Thyroid gland (tissue), 4 donors: ENCODE data around the gene KRIT1.

ENCODE experiments used
- POLR2A ChIP-seq, 2 donors: fragments of 450-650 bp; IDR thresholded peaks; one replicate each; pipeline ENCODE4 v1.6.1; 2017; ENCODE audit warnings: antibody characterized with exemption in 2 of 2, mild to moderate bottlenecking in 2 of 2, moderate library complexity in 1 of 2
- TF ChIP-seq, protein P1 (sequence below), 6 experiments: fragments of 200-600 bp in 3 of 6; fragments of 450-650 bp in 3 of 6; sonication (generic) in 3 of 6; IDR thresholded peaks; one replicate each; pipeline ENCODE4 v1.5.1; 2016 to 2019; ENCODE audit warnings: antibody characterized with exemption in 6 of 6, mild to moderate bottlenecking in 2 of 6, inconsistent platforms in 1 of 6, moderate library complexity in 1 of 6

DNA sequence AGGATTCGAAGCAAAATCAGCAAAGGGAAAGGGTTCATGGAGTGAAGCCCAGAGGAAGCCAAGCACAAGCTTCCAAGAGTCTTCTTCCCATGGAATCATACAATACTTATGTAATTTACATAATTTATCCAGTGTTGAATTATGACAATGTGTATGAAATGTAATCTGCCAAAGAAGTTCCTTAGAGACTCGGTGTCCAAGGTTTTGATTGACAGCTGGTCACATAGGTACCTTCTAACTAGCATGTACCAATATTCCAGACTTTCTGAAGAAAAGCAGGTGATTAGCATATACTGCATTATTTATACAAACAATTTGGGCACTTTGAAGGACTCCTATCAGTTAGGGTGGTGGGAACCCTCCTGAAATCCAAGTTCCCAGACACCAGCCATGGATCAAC is 35.3 kb upstream of the KRIT1 start:
- TF ChIP-seq, protein P1, sequence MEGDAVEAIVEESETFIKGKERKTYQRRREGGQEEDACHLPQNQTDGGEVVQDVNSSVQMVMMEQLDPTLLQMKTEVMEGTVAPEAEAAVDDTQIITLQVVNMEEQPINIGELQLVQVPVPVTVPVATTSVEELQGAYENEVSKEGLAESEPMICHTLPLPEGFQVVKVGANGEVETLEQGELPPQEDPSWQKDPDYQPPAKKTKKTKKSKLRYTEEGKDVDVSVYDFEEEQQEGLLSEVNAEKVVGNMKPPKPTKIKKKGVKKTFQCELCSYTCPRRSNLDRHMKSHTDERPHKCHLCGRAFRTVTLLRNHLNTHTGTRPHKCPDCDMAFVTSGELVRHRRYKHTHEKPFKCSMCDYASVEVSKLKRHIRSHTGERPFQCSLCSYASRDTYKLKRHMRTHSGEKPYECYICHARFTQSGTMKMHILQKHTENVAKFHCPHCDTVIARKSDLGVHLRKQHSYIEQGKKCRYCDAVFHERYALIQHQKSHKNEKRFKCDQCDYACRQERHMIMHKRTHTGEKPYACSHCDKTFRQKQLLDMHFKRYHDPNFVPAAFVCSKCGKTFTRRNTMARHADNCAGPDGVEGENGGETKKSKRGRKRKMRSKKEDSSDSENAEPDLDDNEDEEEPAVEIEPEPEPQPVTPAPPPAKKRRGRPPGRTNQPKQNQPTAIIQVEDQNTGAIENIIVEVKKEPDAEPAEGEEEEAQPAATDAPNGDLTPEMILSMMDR (IDR thresholded peaks at IDR 0.05), result no peak
- TF ChIP-seq POLR2A (IDR thresholded peaks at IDR 0.05), result no peak
